GM12865 (cell line): ENCODE results near the gene CPTP.
"Not testable (repeated sequence)": the region's sequence is repeated elsewhere in the genome, so short reads cannot be mapped to it uniquely, and the experiment has no call there.

ENCODE experiments used
- DNase-seq: peaks from one replicate; pipeline ENCODE4 v3.0.0; 2010; ENCODE audit warnings: low read depth
- H3K4me3 ChIP-seq: 2 replicates; pipeline ENCODE4 v1.5.1; 2011; ENCODE audit warnings: mild to moderate bottlenecking, low read depth, low read length, control low read depth
- TF ChIP-seq, protein P1 (sequence below): IDR thresholded peaks from 2 replicates; pipeline ENCODE4 v1.5.1; 2011; ENCODE audit warnings: low read length, control low read depth, low read depth, inconsistent platforms; ENCODE audit not compliant: insufficient read depth; ENCODE audit errors: missing control alignments

Gene CPTP

DNA sequence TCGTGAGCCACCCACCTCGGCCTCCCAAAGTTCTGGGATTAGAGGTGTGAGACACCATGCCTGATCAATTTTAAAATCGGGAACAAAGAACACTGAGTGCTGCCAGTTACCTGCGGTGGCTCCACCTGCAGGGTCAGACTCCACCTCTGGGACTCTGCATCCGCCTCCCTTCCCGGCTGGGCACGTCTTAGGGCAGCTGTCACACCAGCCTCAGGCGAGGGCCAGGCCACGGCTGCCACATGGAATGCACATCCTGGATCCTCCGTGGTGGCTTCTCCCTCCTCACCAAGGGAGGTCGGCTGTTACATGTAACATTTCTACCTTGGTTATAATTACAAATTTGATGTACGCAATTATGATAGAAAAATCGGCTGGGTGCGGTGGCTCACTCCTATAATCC, 39.7 kb downstream of the CPTP start:
- TF ChIP-seq, protein P1, sequence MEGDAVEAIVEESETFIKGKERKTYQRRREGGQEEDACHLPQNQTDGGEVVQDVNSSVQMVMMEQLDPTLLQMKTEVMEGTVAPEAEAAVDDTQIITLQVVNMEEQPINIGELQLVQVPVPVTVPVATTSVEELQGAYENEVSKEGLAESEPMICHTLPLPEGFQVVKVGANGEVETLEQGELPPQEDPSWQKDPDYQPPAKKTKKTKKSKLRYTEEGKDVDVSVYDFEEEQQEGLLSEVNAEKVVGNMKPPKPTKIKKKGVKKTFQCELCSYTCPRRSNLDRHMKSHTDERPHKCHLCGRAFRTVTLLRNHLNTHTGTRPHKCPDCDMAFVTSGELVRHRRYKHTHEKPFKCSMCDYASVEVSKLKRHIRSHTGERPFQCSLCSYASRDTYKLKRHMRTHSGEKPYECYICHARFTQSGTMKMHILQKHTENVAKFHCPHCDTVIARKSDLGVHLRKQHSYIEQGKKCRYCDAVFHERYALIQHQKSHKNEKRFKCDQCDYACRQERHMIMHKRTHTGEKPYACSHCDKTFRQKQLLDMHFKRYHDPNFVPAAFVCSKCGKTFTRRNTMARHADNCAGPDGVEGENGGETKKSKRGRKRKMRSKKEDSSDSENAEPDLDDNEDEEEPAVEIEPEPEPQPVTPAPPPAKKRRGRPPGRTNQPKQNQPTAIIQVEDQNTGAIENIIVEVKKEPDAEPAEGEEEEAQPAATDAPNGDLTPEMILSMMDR = no peak
- H3K4me3 ChIP-seq = no peak overlapping the region
- no peak for DNase-seq

DNA sequence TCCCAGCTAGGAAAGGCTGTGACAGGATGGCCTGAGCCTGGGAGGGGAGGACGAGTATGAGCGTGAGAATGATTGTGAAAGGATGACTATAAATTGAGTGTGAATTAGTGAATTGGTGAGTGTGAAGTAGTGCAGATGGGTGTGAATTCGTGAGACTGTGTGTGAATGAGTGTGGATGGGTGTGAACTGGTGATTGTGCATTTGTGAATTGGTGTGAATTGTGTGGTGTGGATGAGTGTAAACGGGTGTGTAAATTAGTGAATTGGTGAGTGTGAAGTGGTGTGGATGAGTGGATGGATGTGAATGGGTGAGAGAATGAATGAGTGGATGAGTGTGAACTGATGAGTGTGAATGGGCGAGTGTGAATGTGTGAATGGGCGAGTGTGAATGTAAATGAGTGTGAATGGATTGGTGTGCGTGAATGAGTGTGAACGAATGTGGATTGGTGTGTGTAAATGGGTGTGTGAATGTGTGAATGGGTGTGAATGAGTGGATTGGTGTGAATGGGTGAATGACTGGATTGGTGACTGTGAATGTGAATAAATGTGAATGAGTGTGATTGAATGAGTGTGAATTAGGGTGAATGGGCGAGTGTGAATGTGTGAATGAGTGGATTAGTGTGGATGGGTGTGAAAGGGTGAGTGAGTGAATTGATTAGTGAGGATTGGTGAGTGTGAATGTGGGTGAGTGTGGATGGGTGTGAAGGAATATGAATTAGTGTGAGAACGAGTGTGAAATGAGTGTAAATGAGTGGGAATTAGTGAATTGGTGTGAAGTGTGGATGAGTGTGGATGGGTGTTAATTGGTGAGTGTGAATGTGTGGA, 41.5 kb downstream of the CPTP start:
- TF ChIP-seq, protein P1 = no peak
- no peak for DNase-seq
- no peak overlapping the region for H3K4me3 ChIP-seq

DNA sequence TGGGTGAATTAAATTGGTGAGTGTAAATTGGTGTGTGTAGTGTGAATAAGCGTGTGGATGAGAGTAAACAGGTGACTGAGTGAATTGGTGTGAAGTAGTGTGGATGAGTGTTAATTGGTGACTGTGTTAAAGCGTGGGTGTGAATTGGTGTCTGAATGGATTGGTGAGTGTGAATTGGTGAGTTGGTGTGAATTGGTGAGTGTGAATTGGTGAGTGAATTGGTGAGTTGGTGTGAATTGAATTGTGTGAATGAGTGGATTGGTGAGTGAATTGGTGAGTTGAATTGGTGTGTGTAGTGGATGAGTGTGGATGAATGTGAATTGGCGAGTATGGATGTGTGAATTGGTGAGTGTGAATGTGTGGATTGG, 42.1 kb downstream of the CPTP start:
- DNase-seq = no peak
- no peak overlapping the region for H3K4me3 ChIP-seq
- TF ChIP-seq, protein P1 = no peak

DNA sequence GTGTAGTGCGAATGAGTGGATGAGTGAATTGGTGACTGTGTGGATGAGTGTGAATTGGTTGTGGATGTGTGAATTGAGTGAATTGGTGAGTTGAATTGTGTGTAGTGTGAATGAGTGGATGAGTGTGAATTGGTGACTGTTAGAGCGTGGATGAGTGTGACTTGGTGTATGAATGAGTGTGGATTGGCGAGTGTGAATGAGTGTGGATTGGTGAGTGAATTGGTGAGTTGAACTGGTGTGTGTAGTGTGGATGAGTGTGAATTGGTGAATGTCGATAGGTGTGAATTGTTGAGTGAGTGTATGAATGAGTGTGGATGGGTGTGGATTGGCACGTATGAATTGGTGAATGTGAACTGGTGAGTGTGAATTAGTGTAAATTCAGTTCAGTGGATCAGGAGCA, 42.7 kb downstream of the CPTP start:
- no peak overlapping the region for H3K4me3 ChIP-seq
- TF ChIP-seq, protein P1 = no peak
- DNase-seq = no peak

DNA sequence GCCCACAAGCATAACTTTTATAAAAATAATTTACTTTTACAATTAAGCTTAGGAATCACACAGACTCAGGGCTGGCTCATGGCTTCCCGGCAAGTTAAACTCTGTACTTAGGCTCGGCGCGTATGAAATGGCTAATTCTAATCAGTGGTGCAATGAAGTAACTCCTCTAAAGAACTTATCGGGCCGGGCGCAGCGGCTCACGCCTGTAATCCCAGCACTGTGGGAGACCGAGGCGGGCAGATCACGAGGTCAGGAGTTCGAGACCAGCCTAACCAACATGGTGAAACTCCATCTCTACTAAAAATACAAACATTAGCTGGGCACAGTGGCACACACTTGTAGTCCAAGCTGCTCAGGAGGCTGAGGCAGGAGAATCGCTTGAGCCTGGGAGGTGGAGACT, 45.5 kb downstream of the CPTP start:
- not testable (repeated sequence) for H3K4me3 ChIP-seq, DNase-seq

DNA sequence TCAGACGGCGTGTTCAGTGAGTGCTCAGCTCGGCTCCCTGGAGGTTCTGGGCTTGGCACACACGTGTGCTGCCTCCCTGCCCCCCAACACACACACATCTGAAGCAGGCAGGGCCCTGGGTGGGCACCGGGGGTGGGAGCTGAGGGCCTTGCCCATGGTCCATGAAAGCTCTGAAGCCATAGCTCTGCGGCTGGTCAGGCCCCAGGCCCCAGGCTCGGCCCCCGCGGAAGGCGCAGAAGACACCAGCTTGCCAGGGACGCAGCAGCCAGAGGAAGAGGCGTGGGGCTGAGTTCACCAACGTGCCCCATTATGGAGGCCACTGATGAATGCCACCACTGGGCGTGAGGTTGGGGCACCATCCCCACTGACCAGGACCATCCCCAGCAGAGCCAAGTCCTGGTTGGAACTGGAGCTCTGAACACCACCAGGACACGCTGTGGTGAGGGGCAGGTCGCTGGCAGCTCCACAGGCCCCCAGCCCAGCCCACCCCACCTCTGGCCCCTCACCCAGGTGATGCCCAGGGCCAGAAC, 46.2 kb downstream of the CPTP start:
- DNase-seq = no peak
- TF ChIP-seq, protein P1 = no peak
- H3K4me3 ChIP-seq = no peak overlapping the region

DNA sequence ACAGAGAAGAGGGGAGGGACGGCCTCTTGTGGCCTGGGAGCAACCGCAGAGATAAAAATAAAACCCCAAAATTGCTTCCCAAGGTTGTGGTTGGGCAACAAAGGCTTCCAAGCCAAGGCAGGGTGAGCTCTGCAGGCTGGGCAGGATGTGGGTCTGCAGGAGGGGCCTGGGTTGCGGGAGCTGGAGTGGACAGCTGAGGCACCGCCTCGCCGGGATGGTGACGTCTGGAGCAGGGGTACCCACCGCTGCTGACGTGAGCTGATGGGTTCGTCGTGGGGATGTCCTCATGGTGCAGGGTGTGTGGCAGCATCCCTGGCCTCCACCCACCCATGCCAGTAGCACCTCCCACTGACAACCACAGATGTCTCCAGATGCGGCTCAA, 46.8 kb downstream of the CPTP start:
- H3K4me3 ChIP-seq = no peak overlapping the region
- no peak for DNase-seq
- TF ChIP-seq, protein P1 = no peak
